B cell (primary cell): ENCODE data around the gene SLC27A3. TPM values are rescaled to one million over a fixed set of nuclear protein-coding genes. Genes with fewer than 3 reads are reported as not detected.
A peak's percentile ranks its signal among the peaks of the same experiment; 100 is the strongest.

ENCODE experiments used
- ATAC-seq: fragments of 200-7000 bp; cut with Tn5 transposase; one replicate; pipeline ENCODE4 v1.10.0; 2021; ENCODE audit warnings: low read depth, mild to moderate bottlenecking, moderate number of reproducible peaks, moderate library complexity
- CTCF ChIA-PET: fragments of 350-600 bp; sonication (Branson Sonifier 250); formaldehyde crosslinking; loops from one replicate; lab custom pipeline; 2021; ENCODE audit warnings: antibody characterized with exemption, inconsistent platforms; lab: Charles Lee
- POLR2A ChIA-PET: fragments of 350-600 bp; sonication (Branson Sonifier 250); formaldehyde crosslinking; loops from one replicate; lab custom pipeline; 2021; ENCODE audit warnings: antibody characterized with exemption; lab: Charles Lee
- DNase-seq: peaks from one replicate; pipeline ENCODE4 v3.0.0; 2013
- H2AFZ ChIP-seq: 2 replicates; pipeline ENCODE4 v1.6.1; 2012; ENCODE audit warnings: mild to moderate bottlenecking, low read depth, low read length; ENCODE audit not compliant: insufficient read depth, poor library complexity, severe bottlenecking
- H3K27ac ChIP-seq, 2 donors: 1 replicate in 1 of 2; 2 replicates in 1 of 2; pipeline ENCODE4 v1.5.1; 2012 to 2013; ENCODE audit warnings: low read length in 2 of 2, mild to moderate bottlenecking in 2 of 2, moderate library complexity in 1 of 2
- H3K27me3 ChIP-seq, 4 experiments: fragments of 200-600 bp in 1 of 4; sonication (generic) in 1 of 4; replicated peaks in 1 of 4; 1 replicate in 2 of 4; 2 replicates in 2 of 4; pipeline versions ENCODE4 v1.6.1 to v1.7.0; 2013 to 2016; ENCODE audit warnings: low read length in 3 of 4, mild to moderate bottlenecking in 2 of 4, mixed read lengths in 1 of 4, moderate library complexity in 1 of 4; ENCODE audit not compliant: insufficient read depth in 4 of 4, control insufficient read depth in 3 of 4; ENCODE audit errors: control extremely low read depth in 1 of 4
- H3K36me3 ChIP-seq, 2 experiments: replicated peaks in 1 of 2; 1 replicate in 1 of 2; 2 replicates in 1 of 2; pipeline versions ENCODE4 v1.6.1 to v1.7.1; 2013; ENCODE audit warnings: low read length in 1 of 2; ENCODE audit not compliant: insufficient read depth in 2 of 2, control insufficient read depth in 1 of 2; ENCODE audit errors: control extremely low read depth in 1 of 2, extremely low read depth in 1 of 2
- H3K4me1 ChIP-seq, 2 donors: fragments of 200-600 bp in 1 of 2; sonication (generic) in 1 of 2; 1 replicate in 1 of 2; 2 replicates in 1 of 2; pipeline versions ENCODE4 v1.5.1 to v1.6.1; 2013 to 2017; ENCODE audit warnings: low read length in 2 of 2; ENCODE audit not compliant: control insufficient read depth in 2 of 2, insufficient read depth in 2 of 2
- H3K4me2 ChIP-seq: replicated peaks from 2 replicates; pipeline ENCODE3; 2012; ENCODE audit warnings: mild to moderate bottlenecking, low read depth, low read length; ENCODE audit not compliant: poor library complexity, severe bottlenecking
- H3K4me3 ChIP-seq, 5 experiments: fragments of 200-600 bp in 1 of 5; sonication (generic) in 1 of 5; 1 replicate in 3 of 5; 2 replicates in 2 of 5; pipeline versions ENCODE4 v1.5.1 to v1.7.0; 2011 to 2016; ENCODE audit warnings: low read length in 4 of 5, mild to moderate bottlenecking in 4 of 5, low read depth in 2 of 5, control low read depth in 1 of 5, moderate library complexity in 1 of 5; ENCODE audit not compliant: insufficient read depth in 1 of 5; ENCODE audit errors: control extremely low read depth in 1 of 5, extremely low read depth in 1 of 5
- H3K79me2 ChIP-seq: fragments of 200-600 bp; sonication (generic); one replicate; pipeline ENCODE4 v1.6.0; 2016; ENCODE audit warnings: low read length; ENCODE audit not compliant: control insufficient read depth, insufficient read depth
- H3K9ac ChIP-seq: fragments of 200-600 bp; sonication (generic); 2 replicates; pipeline ENCODE4 v1.6.1; 2017; ENCODE audit warnings: mild to moderate bottlenecking, low read length, moderate library complexity
- H3K9me3 ChIP-seq, 3 donors: one replicate each; pipeline versions ENCODE4 v1.6.1 to v1.7.1; 2013; ENCODE audit warnings: low read length in 2 of 3; ENCODE audit not compliant: control insufficient read depth in 2 of 3, insufficient read depth in 1 of 3; ENCODE audit errors: control extremely low read depth in 1 of 3
- H4K20me1 ChIP-seq: 2 replicates; pipeline ENCODE4 v1.6.0; 2012; ENCODE audit warnings: mild to moderate bottlenecking, low read length; ENCODE audit not compliant: insufficient read depth, control insufficient read depth, poor library complexity, severe bottlenecking
- H3K27ac Mint-ChIP-seq: one replicate; pipeline ENCODE4 v1.8.0; 2021; ENCODE audit warnings: mixed read lengths
- H3K27me3 Mint-ChIP-seq: one replicate; pipeline ENCODE4 v1.8.0; 2021; ENCODE audit warnings: mixed read lengths
- H3K4me1 Mint-ChIP-seq: one replicate; pipeline ENCODE4 v1.8.0; 2021; ENCODE audit warnings: mixed read lengths
- H3K4me3 Mint-ChIP-seq: one replicate; pipeline ENCODE4 v1.8.0; 2021; ENCODE audit warnings: mixed read lengths
- H3K9me3 Mint-ChIP-seq: one replicate; pipeline ENCODE4 v1.8.0; 2022; ENCODE audit warnings: mixed read lengths; ENCODE audit not compliant: insufficient read depth
- EZH2 ChIP-seq: IDR thresholded peaks from 2 replicates; pipeline ENCODE4 v1.6.1; 2012; ENCODE audit warnings: borderline replicate concordance, low read depth, mild to moderate bottlenecking, moderate library complexity, low read length; ENCODE audit not compliant: insufficient read depth, poor library complexity, severe bottlenecking
- WGBS: methylation state at CpG from one replicate; pipeline ENCODE4 v1.1.5; 2013; ENCODE audit warnings: missing lambda C conversion rate; ENCODE audit not compliant: insufficient coverage; 5-methylcytosine and 5-hydroxymethylcytosine counted together
- intact Hi-C: fragments of 100-400 bp; cut with micrococcal nuclease; formaldehyde crosslinking; loops from one replicate; pipeline ENCODE4 v1.10.0; 2022
- polyA plus RNA-seq: library from polyadenylated mRNA; depleted of rRNA; stranded (reverse); fragments of >200 nt; gene quantifications from 2 replicates; pipeline ENCODE4 v1.2.3, GENCODE V29; 2012
- total RNA-seq, 2 donors: library from RNA; stranded (reverse); fragments of 120-200 nt in 1 of 2; gene quantifications; 1 replicate in 1 of 2; 2 replicates in 1 of 2; pipeline versions ENCODE4 v1.2.3 to v1.2.4, GENCODE V29; 2013 to 2022
- TF ChIP-seq, protein P1 (sequence below): fragments of 200-600 bp; IDR thresholded peaks from one replicate; pipeline ENCODE4 v1.8.0; 2022; ENCODE audit warnings: antibody characterized with exemption, mild to moderate bottlenecking

Gene SLC27A3
- total and polyA plus RNA-seq, 2 donors (not counting 1 experiment from before 2014, with no cell fraction given), result 15.6 to 19.4 TPM

- H3K9me3 ChIP-seq, result no peaks in the 10 kb centered on the region
- peaks cover 9 to 16% of the 10 kb centered on the region in 2 donors for H3K4me1 ChIP-seq
- H3K9ac ChIP-seq, result peak within 1 kb of the TSS; percentile 94
- no peaks in the 10 kb centered on the region for H4K20me1 ChIP-seq
- Mint-ChIP-seq H3K27me3 (no peaks in the 10 kb centered on the region), H3K4me1 (peaks cover 36% of the 10 kb centered on the region), H3K4me3 (peak within 1 kb of the TSS; percentile 84), H3K27ac (peak within 1 kb of the TSS; percentile 86), H3K9me3 (no peaks in the 10 kb centered on the region)
- no peaks in the 10 kb centered on the region for H3K27me3 ChIP-seq
- H3K36me3 ChIP-seq, result peaks cover 0 to 2% of the 10 kb centered on the region in 2 experiments
- peaks cover 7% of the 10 kb centered on the region for H3K79me2 ChIP-seq
- CTCF ChIA-PET, result interaction anchor here (1.6 kb wide), 1 partner anchor 217 kb away, joined by 4 read pairs; no protein-coding TSS in a partner anchor
- peak within 1 kb of the TSS; percentile 78 to 99 (median 91) for H3K4me3 ChIP-seq
- under 1% methylated on average over 33 of the region's 49 CpGs for WGBS
- no peak for TF ChIP-seq EZH2
- TF ChIP-seq, protein P1, sequence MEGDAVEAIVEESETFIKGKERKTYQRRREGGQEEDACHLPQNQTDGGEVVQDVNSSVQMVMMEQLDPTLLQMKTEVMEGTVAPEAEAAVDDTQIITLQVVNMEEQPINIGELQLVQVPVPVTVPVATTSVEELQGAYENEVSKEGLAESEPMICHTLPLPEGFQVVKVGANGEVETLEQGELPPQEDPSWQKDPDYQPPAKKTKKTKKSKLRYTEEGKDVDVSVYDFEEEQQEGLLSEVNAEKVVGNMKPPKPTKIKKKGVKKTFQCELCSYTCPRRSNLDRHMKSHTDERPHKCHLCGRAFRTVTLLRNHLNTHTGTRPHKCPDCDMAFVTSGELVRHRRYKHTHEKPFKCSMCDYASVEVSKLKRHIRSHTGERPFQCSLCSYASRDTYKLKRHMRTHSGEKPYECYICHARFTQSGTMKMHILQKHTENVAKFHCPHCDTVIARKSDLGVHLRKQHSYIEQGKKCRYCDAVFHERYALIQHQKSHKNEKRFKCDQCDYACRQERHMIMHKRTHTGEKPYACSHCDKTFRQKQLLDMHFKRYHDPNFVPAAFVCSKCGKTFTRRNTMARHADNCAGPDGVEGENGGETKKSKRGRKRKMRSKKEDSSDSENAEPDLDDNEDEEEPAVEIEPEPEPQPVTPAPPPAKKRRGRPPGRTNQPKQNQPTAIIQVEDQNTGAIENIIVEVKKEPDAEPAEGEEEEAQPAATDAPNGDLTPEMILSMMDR, result no peak
- peak within 1 kb of the TSS; percentile 97 for H3K4me2 ChIP-seq
- POLR2A ChIA-PET, result interaction anchor here (0.5 to 1.6 kb wide), 13 partner anchors 34 to 263 kb away, joined by 3 to 15 read pairs (median 5); partner anchors contain the start of genes CHTOP, CREB3L4, GATAD2B and JTB
- ATAC-seq (peak; percentile 99), DNase-seq (peak; percentile 99)
- H3K27ac ChIP-seq, result peak within 1 kb of the TSS; percentile 97 to 98
- intact Hi-C loops, result loop anchor here (1.0 to 5.0 kb wide), 7 partner anchors 21 to 265 kb away; partner anchors contain the start of genes CHTOP, DENND4B, RPS27 and SNAPIN
- peak within 1 kb of the TSS; percentile 97 for H2AFZ ChIP-seq
Observed at GRCh38 chr1:153727463-153728304, 47.5 kb upstream of the SLC27A3 start, which contains the start of gene INTS3. TSS of gene INTS3 (plus strand) at chr1:153728050. CDS start at chr1:153728635, 585 bp downstream.
